Pulmonary artery endothelial cell (primary cell): ENCODE results near the gene TPK1. TPM values are rescaled to one million over a fixed set of nuclear protein-coding genes. Genes with fewer than 3 reads are reported as not detected.
A peak's percentile ranks its signal among the peaks of the same experiment; 100 is the strongest.
"Not testable (repeated sequence)": the region's sequence is repeated elsewhere in the genome, so short reads cannot be mapped to it uniquely, and the experiment has no call there.

Source experiments
- DNase-seq: peaks from one replicate; pipeline ENCODE4 v3.0.0-alpha.2; 2011; ENCODE audit warnings: low read depth, low spot score
- total RNA-seq: library from RNA; depleted of rRNA; stranded (reverse); fragments of >200 nt; gene quantifications from 2 replicates; pipeline ENCODE4 v1.2.3, GENCODE V29; 2014

Gene TPK1
- total RNA-seq, 1 donor from 2014 or later, result 17.5 TPM

DNA sequence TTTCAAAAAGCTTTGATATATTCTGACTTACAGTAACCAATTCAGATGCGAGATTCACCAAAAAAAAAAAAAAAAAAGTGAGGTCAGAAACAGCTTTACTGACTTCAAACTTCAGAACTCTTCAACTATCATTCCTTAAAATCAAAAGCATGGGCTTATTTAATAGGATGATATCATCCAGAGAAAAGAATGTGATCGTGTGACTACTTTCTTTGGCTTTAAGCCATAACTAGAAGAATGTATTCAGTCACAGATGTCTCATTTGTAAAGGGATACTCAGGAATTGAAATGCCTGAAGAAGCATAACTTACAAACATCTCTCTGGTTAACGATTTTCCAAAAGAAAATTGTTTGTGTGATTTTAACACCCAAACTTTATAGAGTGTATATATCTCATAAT lies 11.5 kb downstream of the TPK1 start:
- DNase-seq, result peak; percentile 72

DNA sequence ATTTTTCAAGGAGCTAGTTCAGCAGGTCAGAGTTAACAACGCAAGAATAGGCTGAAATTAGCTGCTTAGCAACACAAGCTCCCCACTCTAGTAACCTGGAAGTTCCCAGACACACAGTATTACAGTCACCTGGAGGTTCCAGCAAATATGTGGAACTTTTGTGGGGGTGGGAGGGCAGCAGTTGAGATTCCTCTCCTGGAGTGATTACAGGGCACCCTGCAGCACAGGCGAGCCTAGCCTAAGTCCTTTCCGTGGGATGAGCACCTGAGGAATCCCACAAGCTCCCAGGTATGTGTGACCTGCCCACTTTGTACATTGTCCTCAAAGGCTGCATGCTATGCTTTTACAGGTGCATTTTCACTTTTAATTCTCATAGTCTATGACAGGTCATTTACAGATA lies 13.6 kb downstream of the TPK1 start:
- DNase-seq, result no peak

DNA sequence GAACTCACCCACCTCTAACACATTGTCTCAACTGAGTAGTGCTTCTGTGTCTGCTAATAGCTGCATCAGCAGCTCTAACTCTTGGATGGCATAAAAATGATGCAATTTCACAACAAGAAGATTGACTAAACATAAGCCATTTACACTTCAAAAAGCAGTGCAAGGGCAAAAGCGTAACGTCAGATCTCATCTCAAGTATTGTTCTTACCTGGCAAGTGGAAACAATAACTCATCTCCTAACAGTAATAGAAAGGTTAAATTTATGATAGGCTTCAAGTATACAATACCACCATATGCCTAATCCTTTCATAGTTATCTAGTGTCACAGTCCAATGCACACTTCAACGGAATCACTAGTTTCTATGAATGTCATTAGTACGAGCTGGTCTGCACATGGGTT lies 14.8 kb downstream of the TPK1 start:
- DNase-seq, result no peak

DNA sequence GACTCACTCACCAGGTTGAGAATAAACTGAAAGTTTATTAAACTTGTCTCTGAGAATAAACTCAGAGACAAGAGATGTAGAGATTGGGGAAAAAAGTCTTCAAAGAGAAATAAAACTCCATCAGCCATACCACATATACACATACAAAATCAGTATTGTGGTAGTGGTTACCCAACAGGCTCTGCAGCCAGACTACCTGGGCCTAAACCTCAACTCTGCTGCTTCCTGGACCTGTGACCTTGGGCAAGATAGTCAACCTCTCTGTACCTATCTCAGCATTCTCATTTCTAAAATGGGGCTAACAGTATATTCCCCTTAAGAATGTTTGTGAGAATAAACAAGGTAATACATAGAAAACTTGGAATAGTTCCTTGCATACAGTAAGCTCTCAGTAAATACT lies 15.3 kb downstream of the TPK1 start:
- no peak for DNase-seq

- no peak for DNase-seq
These were observed 16.3 kb downstream of the TPK1 start for GRCh38 chr7:144819566-144819965.

DNA sequence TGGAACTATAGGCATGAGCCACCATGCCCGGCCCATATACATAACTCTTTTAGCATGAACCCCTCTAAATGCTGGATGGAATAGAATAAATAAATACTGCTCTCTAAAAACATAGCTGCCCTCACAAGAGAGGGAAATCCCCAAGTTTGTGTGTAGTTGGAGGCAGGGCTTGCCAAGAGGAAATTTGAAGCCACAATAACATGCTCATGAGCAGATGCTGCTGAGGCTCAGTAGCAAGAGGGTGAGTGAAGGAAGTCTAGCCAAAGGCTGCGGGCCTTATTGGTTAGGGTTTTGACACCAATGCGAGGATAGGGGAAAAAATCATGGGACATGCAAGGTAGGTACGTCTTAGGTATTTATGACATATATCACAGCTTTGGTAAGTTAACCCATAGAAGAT lies 17.3 kb downstream of the TPK1 start:
- DNase-seq, result no peak

- DNase-seq, result no peak
These were observed 18.9 kb downstream of the TPK1 start for GRCh38 chr7:144817001-144817400.

DNA sequence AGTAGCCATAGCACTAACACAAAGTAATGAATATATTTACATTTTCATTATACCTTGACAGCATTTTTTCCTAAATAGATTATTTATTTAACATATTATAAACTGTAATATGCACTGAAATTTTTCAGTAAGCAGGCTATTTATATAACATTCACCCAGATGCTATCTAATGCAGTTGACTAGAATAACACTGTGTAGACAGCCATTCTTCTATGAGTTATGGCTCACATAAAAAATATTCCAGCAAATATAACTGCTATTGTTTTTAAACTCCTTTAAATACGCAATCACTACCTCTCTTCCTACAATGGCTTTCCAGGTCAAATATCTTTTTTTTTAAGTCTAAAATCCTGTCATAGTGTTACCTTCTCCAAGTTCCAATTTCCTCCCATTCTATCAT lies 21.6 kb downstream of the TPK1 start:
- DNase-seq, result no peak

DNA sequence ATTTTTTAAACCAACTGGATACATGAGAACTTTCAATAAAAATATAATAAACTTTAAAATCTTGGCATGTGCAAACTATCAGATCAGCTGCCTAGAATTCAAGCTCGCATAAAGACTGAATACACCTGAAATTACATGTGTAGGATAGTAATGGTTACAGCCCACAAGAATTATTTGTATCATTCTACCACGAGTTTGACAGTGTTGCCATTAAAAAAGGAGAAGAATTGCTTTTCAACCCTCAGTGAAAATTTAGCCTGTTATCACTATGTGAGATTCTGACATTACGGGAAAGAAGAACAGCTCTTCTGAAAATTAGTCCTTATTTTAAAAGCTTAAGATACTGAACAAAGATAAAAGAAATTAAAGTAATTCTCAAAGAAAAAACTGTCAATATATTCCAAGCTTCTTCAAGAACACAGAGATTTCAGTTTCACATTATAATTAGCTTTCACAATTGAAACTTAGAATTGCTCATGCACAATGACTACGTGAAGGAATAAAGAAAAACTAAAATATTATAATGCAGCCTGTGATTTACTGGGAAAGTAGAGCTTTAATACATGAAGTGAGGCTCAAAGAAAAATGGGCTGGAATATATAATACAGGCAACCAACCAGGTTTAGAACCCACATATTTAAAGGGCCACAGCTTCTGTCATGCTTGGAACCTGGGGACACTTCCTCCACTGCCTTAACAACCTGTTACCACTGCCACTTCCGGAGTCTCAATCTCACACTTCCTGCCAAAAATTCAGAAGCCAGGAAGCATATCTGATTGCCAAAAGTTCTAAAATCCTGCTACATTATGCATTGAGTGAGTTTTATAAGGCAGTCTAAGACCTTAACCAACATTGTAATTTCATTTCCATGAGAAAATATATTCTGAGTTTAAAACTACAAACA lies 23.2 kb downstream of the TPK1 start:
- DNase-seq, result no peak

DNA sequence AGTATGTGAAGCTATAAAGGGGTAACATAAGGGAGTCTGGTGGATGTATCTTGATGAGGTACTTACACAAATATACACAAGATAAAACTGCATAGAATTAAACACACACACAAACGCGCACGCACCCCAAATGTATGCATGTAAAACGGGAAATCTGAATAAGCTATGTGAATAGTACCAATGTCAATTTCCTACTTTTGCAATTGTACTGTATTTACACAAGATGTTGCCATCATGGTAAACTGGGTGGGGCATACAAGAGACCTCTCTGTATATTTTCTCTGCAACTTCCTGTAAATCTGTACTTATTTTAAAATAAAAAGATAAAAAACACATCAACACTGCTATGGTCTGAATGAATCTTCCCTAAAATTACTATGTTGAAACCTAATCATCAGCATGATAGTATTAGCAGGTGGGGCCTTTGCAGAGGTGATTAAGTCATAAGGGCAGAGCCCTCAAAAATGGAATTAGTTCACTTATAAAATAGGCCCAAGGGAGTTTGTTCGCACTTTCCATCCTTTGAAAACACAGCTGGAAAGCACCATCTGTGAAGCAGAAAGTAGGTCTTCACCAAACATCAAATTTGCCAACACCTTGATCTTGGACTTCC lies 30.1 kb downstream of the TPK1 start:
- DNase-seq, result no peak

DNA sequence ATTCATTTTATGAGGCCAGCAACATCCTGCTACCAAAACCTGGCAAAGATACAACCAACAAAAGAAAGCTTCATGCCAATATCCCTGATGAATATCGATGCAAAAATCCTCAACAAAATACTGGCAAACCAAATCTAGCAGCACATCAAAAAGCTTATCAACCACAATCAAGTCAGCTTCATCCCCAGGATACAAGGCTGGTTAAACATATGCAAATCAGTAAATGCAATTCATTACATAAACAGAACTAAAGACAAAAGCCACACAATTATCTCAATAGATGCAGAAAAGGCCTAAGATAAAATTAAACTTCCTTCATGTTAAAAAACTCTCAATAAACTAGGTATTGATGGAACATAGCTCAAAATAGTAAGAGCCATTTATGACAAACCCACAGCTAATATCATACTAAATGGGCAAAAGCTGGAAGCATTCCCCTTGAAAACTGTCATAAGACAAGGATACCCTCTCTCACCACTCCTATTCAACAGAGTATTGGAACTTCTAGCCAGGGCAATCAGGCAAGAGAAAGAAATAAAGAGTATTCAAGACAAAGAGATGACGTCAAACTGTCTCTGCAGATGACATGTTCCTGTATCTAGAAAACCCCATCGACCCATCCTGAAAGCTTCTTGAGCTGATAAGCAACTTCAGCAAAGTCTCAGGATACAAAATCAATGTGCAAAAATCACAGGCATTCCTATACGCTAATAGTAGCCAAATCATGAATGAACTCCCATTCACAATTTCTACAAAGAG lies 35.0 kb downstream of the TPK1 start:
- DNase-seq, result not testable (repeated sequence)

GRCh38 chr7:144796919-144797318 lies 38.9 kb downstream of the TPK1 start:
- no peak for DNase-seq

GRCh38 chr7:144792050-144792449 lies 43.8 kb downstream of the TPK1 start:
- no peak for DNase-seq

- DNase-seq, result no peak
These were observed 44.4 kb downstream of the TPK1 start for GRCh38 chr7:144791488-144791887.

DNA sequence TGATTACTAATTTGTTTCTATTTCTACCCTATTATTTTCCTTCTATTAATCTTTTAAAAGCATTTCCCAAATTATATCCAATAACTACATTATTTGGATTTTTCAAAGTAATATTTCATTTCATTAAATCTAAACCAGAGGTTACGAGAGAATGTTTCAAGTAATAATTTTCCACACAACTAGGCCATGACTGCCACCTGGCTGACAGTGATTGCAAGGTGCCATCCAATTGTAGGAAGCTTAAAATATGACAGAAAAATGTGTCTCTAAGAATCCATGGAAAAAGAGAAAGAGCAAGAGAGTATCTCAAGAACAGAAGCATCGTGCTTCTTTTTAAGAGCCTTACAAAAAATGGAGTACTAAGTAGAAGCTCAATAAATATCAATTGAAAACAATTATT lies 48.7 kb downstream of the TPK1 start:
- DNase-seq, result no peak

- no peak for DNase-seq
These were observed 49.3 kb downstream of the TPK1 start for GRCh38 chr7:144786522-144786921.

GRCh38 chr7:144786079-144786478 lies 49.8 kb downstream of the TPK1 start:
- DNase-seq, result no peak

- no peak for DNase-seq
These were observed 50.3 kb downstream of the TPK1 start for GRCh38 chr7:144785521-144785920.

GRCh38 chr7:144784943-144785342 lies 50.9 kb downstream of the TPK1 start:
- no peak for DNase-seq

- DNase-seq, result no peak
These were observed 51.4 kb downstream of the TPK1 start for GRCh38 chr7:144784441-144784840.

DNA sequence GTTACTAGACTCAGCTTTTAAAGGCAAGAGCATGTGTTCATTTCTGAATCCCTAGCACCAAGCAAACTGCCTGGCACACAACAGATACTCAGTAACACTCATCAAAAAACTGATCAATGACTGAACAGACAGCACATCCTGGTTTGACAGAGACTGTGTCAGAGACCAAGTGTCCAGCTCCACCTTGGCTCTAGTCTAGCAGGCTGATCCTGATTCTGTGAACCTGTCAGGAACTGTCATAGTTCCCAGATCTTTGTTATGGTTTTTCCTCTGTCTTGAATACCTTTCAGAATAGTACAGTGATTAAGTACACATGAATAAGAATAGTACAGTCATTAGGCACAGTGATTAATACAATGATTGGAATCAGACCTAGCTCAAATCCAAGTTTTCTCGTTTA lies 53.0 kb downstream of the TPK1 start:
- no peak for DNase-seq

DNA sequence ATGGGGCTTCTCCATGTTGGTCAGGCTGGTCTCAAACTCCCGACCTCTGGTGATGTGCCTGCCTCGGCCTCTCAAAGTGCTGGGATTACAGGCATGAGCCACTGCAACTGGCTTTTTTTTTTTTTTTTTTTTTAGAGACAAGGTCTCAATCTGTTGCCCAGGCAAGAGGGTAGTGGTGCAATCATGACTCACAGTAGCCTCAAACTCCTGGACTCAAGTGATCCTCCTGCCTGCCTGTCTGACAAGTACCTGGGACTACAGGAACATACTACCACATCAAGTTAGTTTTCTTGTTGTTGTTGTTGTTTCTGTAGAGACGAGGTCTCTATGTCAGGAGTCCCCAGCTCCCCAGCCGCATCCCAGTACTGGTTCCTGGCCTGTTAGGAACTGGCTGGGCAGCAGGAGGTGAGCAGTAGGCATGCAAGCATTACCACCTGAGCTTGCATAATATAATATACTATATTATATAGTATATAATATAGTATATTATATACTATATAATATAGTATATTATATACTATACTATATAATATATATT lies 55.7 kb downstream of the TPK1 start:
- no peak for DNase-seq
